Ramos (cell line): ENCODE data around the gene ADGRV1.

Source experiments
- in situ Hi-C: fragments of 300-500 bp; cut with MboI; formaldehyde crosslinking; loops from one replicate; pipeline ENCODE4 v1.14.3; 2022; ENCODE audit warnings: low sequenced_read_pairs; ENCODE audit not compliant: unreplicated experiment

Gene ADGRV1

DNA sequence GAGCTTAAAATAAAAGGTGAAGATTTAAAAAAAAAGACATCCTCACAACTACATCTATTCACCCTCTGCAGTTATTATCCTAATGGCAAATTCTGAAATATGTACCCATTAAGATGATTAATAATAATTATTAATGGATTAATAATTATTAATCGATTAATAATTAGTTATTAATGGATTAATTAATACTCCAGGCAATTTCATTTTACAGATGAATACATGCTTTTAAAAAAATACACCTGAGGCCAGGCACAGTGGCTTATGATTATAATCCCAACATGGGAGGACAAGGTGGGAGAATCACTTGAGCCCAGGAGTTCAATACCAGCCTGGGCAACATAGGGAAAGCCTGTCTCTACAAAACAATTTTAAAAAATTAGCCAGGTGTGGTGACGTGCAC, 642.1 kb downstream of the ADGRV1 start:
- in situ Hi-C loops = no loop called here

- in situ Hi-C loops = no loop called here
Observed at GRCh38 chr5:91206103-91206502, 647.5 kb downstream of the ADGRV1 start.

DNA sequence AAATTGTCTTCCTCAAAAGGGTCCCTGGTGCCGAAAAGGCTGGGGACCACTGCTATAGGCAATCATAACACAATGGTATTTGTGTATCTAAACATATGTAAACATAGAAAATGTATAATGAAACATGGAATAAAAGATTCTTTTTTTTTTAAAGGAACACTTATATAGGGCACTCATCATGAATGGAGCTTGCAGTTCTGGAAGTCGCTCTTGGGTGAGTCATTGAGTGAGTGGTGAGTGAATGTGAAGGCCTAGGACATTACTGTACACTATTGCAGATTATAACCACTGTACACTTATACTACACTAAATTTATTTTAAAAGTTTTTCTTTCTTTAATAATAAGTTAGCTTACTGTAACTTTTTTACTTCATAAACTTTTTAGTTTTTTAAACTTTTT, 648.1 kb downstream of the ADGRV1 start:
- in situ Hi-C loops = no loop called here

DNA sequence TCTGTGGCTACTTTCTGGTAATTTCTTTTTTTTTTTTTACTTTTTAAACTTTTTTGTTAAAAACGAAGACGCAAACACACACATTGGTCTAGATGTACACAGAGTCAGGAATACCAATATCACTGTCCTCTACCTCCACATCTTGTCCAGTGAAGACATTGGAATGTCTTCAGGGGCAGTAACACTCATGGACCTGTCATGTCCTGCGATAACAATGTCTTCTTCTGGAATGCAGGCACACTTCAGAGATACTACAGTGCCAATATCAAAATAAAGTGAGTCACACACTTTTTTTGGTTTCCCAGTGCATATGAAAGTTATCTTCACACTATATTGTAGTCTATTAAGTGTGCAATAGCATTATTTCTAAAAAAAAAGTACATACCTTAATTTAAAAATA, 648.7 kb downstream of the ADGRV1 start:
- in situ Hi-C loops = no loop called here

DNA sequence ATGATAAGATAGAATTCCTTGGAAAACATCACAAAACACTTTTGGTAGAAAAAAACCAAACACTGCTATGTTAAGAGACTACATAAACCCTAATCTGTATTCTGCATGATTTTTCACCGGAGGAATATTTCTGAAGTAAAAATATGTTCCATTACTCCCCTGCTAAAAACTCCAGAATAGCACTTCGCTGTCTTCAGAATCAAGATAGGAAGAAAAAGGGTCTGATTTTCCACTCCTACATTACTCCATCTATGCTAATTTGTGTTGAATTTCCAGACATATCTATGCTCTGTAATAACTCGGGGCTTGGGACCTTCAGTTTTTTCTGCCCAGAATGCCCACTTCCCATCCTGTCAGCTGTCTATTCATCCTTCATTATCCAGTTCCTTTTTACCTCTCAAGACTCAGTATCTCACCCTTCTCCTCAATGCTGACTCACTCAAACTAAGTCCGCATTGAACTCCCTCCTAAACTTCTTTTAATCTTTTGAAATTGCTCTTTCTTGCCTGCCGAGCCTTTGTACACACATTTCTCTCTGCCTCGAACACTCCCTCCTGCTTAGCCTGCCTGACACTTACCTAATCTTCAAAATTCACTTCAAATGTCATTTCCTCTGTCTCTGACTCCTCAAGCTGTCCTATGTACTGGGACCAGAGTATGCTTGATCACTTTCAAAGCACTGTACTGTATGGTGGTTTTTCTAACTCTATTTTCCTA, 653.6 kb downstream of the ADGRV1 start:
- in situ Hi-C loops = no loop called here

DNA sequence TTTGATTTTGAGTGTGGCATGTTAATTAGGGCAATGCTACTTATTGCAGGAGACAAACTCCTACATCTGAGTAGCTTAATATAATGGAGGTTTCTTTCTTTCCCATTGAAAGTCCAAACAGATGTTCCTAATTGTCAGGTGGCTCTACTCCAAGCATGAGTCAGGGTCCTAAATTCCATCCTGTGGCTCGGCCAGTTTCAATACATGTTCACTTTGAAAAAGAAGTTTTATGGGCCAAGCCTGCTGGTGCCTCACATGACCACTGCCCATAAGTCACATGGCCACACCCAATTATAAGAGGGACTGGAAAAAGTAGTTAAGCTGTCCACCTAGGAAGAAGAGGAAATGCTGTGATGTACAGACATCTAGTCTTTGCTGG, 654.1 kb downstream of the ADGRV1 start:
- in situ Hi-C loops = no loop called here
